ENCODE data around the gene ARID1B. TPM values are rescaled to one million over a fixed set of nuclear protein-coding genes. Genes with fewer than 3 reads are reported as not detected.

The ARID1B gene
- total and polyA plus RNA-seq, 2 of the 4 experiments (the other 2 are of a cell fraction): 14.5 to 20.1 TPM

GRCh38 chr6:157255079-157255478, 477.9 kb downstream of the ARID1B start:
- BruUV-seq (replicated peaks): no TSS peak
- in situ Hi-C loops (cut with MboI; ENCODE audit: low sequenced_read_pairs): no loop called here
- intact Hi-C loops (cut with micrococcal nuclease): no loop called here

More at GRCh38 chr6:157255079-157255478, 477.9 kb downstream of the ARID1B start:
- no CpG with 5 or more reads among the region's 3 CpGs for WGBS, 2 experiments (ENCODE audit: extremely low coverage in 2 of 2, insufficient read length in 1 of 2)
- H3K4me1 ChIP-seq (ENCODE audit: control insufficient read depth, insufficient read depth, low read length): no peaks in the 10 kb centered on the region
- H2AK9ac ChIP-seq (replicated peaks; ENCODE audit: low read depth, low read length, poor library complexity): no peak overlapping the region
- H4K20me1 ChIP-seq (ENCODE audit: insufficient read depth, low read length): no peaks in the 10 kb centered on the region
- H3K9me1 ChIP-seq (ENCODE audit: insufficient read depth, low read length): no peaks in the 10 kb centered on the region
- no peak overlapping the region for H3K4ac ChIP-seq (ENCODE audit: low read depth, low read length)
- peaks cover 46% of the 10 kb centered on the region for H3K27me3 ChIP-seq (ENCODE audit: control insufficient read depth, insufficient read depth, low read length)
- ATAC-seq (ENCODE audit: low read depth): no peak
- DNase-seq: no peak
- H2BK20ac ChIP-seq (ENCODE audit: low read depth, low read length): no peak overlapping the region
- CTCF ChIA-PET: no interaction called here
- no peak overlapping the region for H2BK5ac ChIP-seq (ENCODE audit: low read depth, low read length, poor library complexity, severe bottlenecking)
- H2AFZ ChIP-seq (replicated peaks; ENCODE audit: low read length, poor library complexity): no peak overlapping the region
- H2AK5ac ChIP-seq (ENCODE audit: low read depth, low read length): no peak overlapping the region
- no peak overlapping the region for H2BK120ac ChIP-seq (ENCODE audit: low read depth, low read length)
- H3K79me1 ChIP-seq (ENCODE audit: low read depth in 1 of 2, low read length in 2 of 2): no peaks in the 10 kb centered on the region
- H3K14ac ChIP-seq (replicated peaks; ENCODE audit: low read depth, low read length): no peak overlapping the region
- dilution Hi-C loops (cut with HindIII; ENCODE audit: low sequenced_read_pairs, unreplicated experiment): no loop called here
- POLR2A ChIA-PET (ENCODE audit: unreplicated experiment): interaction anchor here (0.6 kb wide), 1 partner anchor 401 kb away, joined by 17 read pairs; no protein-coding TSS in a partner anchor
- TF ChIP-seq CEBPB (IDR thresholded peaks at IDR 0.05; ENCODE audit: low read depth, low read length): no peak
- no peak for TF ChIP-seq BHLHE40 (IDR thresholded peaks at IDR 0.05; ENCODE audit: low read depth, low read length)
- no peak for TF ChIP-seq MAZ (IDR thresholded peaks at IDR 0.05; ENCODE audit: borderline replicate concordance, low read depth, low read length)
- no peak for TF ChIP-seq POLR2A (IDR thresholded peaks at IDR 0.05; ENCODE audit: low read depth, low read length)
- no peak overlapping the region for H4K91ac ChIP-seq (ENCODE audit: insufficient read depth, low read depth, low read length)
- no peak overlapping the region for H3K18ac ChIP-seq (ENCODE audit: low read depth, low read length)
- H3K9ac ChIP-seq (ENCODE audit: low read depth, low read length): no peak overlapping the region
- H3K4me3 ChIP-seq (ENCODE audit: insufficient read depth, low read depth, low read length): no peak overlapping the region
- no peak overlapping the region for H3K56ac ChIP-seq (ENCODE audit: extremely low read depth, insufficient read depth, low read length)
- no peaks in the 10 kb centered on the region for H3K36me3 ChIP-seq (ENCODE audit: control insufficient read depth, insufficient read depth, low read length)
- H3K9me3 ChIP-seq (ENCODE audit: control insufficient read depth, insufficient read depth, low read length): no peaks in the 10 kb centered on the region
- H2BK15ac ChIP-seq (ENCODE audit: low read depth, low read length): no peak overlapping the region
- H3K27ac ChIP-seq (ENCODE audit: insufficient read depth, low read length): no peak overlapping the region
- no peak overlapping the region for H4K8ac ChIP-seq (ENCODE audit: low read depth in 2 of 2, low read length in 2 of 2)
- H3K4me2 ChIP-seq (ENCODE audit: low read depth, low read length): no peak overlapping the region
- H4K5ac ChIP-seq (ENCODE audit: low read depth, low read length): no peak overlapping the region
- H3K23ac ChIP-seq (ENCODE audit: low read depth, low read length): no peak overlapping the region

All from IMR-90 (cell line).